HepG2 (cell line): ENCODE data around the gene STX4. TPM values are rescaled to one million over a fixed set of nuclear protein-coding genes. Genes with fewer than 3 reads are reported as not detected.
A peak's percentile ranks its signal among the peaks of the same experiment; 100 is the strongest.

Experiments used
- DNMT3B ChIP-seq: conservative IDR thresholded peaks from 2 replicates; pipeline ENCODE4 v1.6.1; 2016; ENCODE audit warnings: missing biosample characterization, control low read depth
- EEA1 ChIP-seq: sonication (generic); formaldehyde crosslinking; IDR thresholded peaks from 2 replicates; pipeline ENCODE4 v1.5.1; 2020; ENCODE audit warnings: mild to moderate bottlenecking, missing genetic modification reagents, borderline replicate concordance
- HDAC2 ChIP-seq: sonication (generic); formaldehyde crosslinking; IDR thresholded peaks from 2 replicates; pipeline ENCODE4 v1.4.0; 2020; ENCODE audit warnings: missing genetic modification reagents
- KDM1A ChIP-seq: IDR thresholded peaks from 2 replicates; pipeline ENCODE4 v1.6.1; 2016; ENCODE audit warnings: missing compliant biosample characterization
- MXI1 ChIP-seq: IDR thresholded peaks from 3 replicates; pipeline ENCODE4 v1.6.1; 2012; ENCODE audit warnings: low read depth, low read length, inconsistent platforms, borderline replicate concordance
- SP2 ChIP-seq: sonication (generic); formaldehyde crosslinking; IDR thresholded peaks from 2 replicates; pipeline ENCODE4 v1.5.1; 2020; ENCODE audit warnings: mild to moderate bottlenecking, missing genetic modification reagents
- TAF1 ChIP-seq: sonication (generic); formaldehyde crosslinking; IDR thresholded peaks from 2 replicates; pipeline ENCODE4 v1.4.0; 2020; ENCODE audit warnings: missing genetic modification reagents
- TCF7 ChIP-seq: sonication (generic); IDR thresholded peaks from 2 replicates; pipeline ENCODE4 v1.6.1; 2016; ENCODE audit warnings: antibody characterized with exemption, low read depth
- U2AF1 ChIP-seq: fragments of 200-400 bp; formaldehyde crosslinking; optimal IDR thresholded peaks from 2 replicates; pipeline ENCODE3; 2017; ENCODE audit warnings: mild to moderate bottlenecking, low read depth, low read length
- XBP1 ChIP-seq: sonication (generic); formaldehyde crosslinking; IDR thresholded peaks from 2 replicates; pipeline ENCODE4 v1.5.0; 2020; ENCODE audit warnings: missing genetic modification reagents
- ZFP91 ChIP-seq: sonication (generic); formaldehyde crosslinking; IDR thresholded peaks from 2 replicates; pipeline ENCODE4 v1.9.0; 2022; ENCODE audit warnings: missing genetic modification reagents, mild to moderate bottlenecking, borderline replicate concordance
- ZNF20 ChIP-seq: sonication (generic); formaldehyde crosslinking; IDR thresholded peaks from 2 replicates; pipeline ENCODE4 v1.4.0; 2020; ENCODE audit warnings: mild to moderate bottlenecking, moderate library complexity, missing genetic modification reagents
- ZNF430 ChIP-seq: sonication (generic); formaldehyde crosslinking; IDR thresholded peaks from 2 replicates; pipeline ENCODE4 v1.9.0; 2021; ENCODE audit warnings: mild to moderate bottlenecking, missing genetic modification reagents
- ZNF451 ChIP-seq: sonication (generic); formaldehyde crosslinking; IDR thresholded peaks from 2 replicates; pipeline ENCODE4 v1.5.0; 2020; ENCODE audit warnings: mild to moderate bottlenecking, missing genetic modification reagents
- ZNF530 ChIP-seq: sonication (generic); formaldehyde crosslinking; IDR thresholded peaks from 2 replicates; pipeline ENCODE4 v1.5.0; 2020; ENCODE audit warnings: low read depth, mild to moderate bottlenecking, missing genetic modification reagents
- ZNF577 ChIP-seq: sonication (generic); formaldehyde crosslinking; IDR thresholded peaks from 2 replicates; pipeline ENCODE4 v1.4.0; 2020; ENCODE audit warnings: mild to moderate bottlenecking, low read depth, missing genetic modification reagents, borderline replicate concordance
- polyA plus RNA-seq, 8 experiments: library from polyadenylated mRNA; depleted of rRNA in 3 of 8; stranded (reverse) in 7 of 8; unstranded in 1 of 8; fragments of >200 nt; fragmentation: Illumina TruSeq in 4 of 8; extraction: Trizol in 4 of 8; gene quantifications; 2 replicates each; pipeline versions ENCODE4 v1.2.1 to v1.2.3, GENCODE V29; 2011 to 2016; ENCODE audit warnings: low read depth in 4 of 8, missing spikeins in 1 of 8, mixed read lengths in 1 of 8; ENCODE audit not compliant: insufficient read depth in 1 of 8
- total RNA-seq, 5 experiments: library from RNA; depleted of rRNA; stranded (reverse); fragments of >200 nt; fragmentation: Illumina TruSeq; extraction: Trizol; gene quantifications; 2 replicates each; pipeline ENCODE4 v1.2.3, GENCODE V29; 2016; ENCODE audit warnings: low read depth in 1 of 5
- TF ChIP-seq, protein P1 (sequence below): IDR thresholded peaks from 2 replicates; pipeline ENCODE4 v1.6.1; 2016; ENCODE audit warnings: low read depth, borderline replicate concordance
- TF ChIP-seq, protein P2 (sequence below): sonication (generic); formaldehyde crosslinking; IDR thresholded peaks from 2 replicates; pipeline ENCODE4 v1.8.1; 2023; ENCODE audit warnings: missing genetic modification reagents, inconsistent platforms, borderline replicate concordance
- TF ChIP-seq, protein P3 (sequence below): sonication (generic); formaldehyde crosslinking; IDR thresholded peaks from 2 replicates; pipeline ENCODE4 v1.4.0; 2020; ENCODE audit warnings: missing genetic modification reagents
- TF ChIP-seq, protein P4 (sequence below): sonication (generic); formaldehyde crosslinking; conservative IDR thresholded peaks from 2 replicates; pipeline ENCODE4 v1.4.0; 2020; ENCODE audit warnings: missing genetic modification reagents
- TF ChIP-seq, protein P5 (sequence below): sonication (generic); formaldehyde crosslinking; IDR thresholded peaks from 2 replicates; pipeline ENCODE4 v1.4.0; 2020; ENCODE audit warnings: missing genetic modification reagents, borderline replicate concordance

Gene STX4
- total and polyA plus RNA-seq, 2 of the 13 experiments (the other 11 are each of a cell fraction or from before 2014, with no cell fraction given): 29.2 to 34.6 TPM

GRCh38 chr16:30997725-30998711 lies 35.3 kb upstream of the STX4 start (continued):
- TF ChIP-seq, protein P1, sequence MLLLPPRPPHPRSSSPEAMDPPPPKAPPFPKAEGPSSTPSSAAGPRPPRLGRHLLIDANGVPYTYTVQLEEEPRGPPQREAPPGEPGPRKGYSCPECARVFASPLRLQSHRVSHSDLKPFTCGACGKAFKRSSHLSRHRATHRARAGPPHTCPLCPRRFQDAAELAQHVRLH (CRISPR knock-in tag): no peak; the same call in 1 of the 2 replicates
- TF ChIP-seq ZNF451 (CRISPR knock-in tag) (no peak), TCF7 (no peak), ZNF577 (CRISPR knock-in tag) (no peak), HDAC2 (CRISPR knock-in tag) (peak; percentile 4; the same call in 1 of the 2 replicates), XBP1 (CRISPR knock-in tag) (no peak), ZNF20 (CRISPR knock-in tag) (no peak), ZNF530 (CRISPR knock-in tag) (no peak), U2AF1 (peak; percentile 46), ZNF430 (CRISPR knock-in tag) (no peak), TAF1 (CRISPR knock-in tag) (no peak; the same call in 1 of the 2 replicates), ZFP91 (CRISPR knock-in tag) (peak; percentile 85; the same call in 1 of the 2 replicates), KDM1A (CRISPR knock-in tag) (no peak), SP2 (CRISPR knock-in tag) (no peak), DNMT3B (CRISPR knock-in tag) (no peak), MXI1 (peak; percentile 42; the same call in 1 of the 3 replicates), EEA1 (CRISPR knock-in tag) (no peak)
- TF ChIP-seq, protein P2, sequence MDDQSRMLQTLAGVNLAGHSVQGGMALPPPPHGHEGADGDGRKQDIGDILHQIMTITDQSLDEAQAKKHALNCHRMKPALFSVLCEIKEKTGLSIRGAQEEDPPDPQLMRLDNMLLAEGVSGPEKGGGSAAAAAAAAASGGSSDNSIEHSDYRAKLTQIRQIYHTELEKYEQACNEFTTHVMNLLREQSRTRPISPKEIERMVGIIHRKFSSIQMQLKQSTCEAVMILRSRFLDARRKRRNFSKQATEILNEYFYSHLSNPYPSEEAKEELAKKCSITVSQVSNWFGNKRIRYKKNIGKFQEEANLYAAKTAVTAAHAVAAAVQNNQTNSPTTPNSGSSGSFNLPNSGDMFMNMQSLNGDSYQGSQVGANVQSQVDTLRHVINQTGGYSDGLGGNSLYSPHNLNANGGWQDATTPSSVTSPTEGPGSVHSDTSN (CRISPR knock-in tag): no peak
- TF ChIP-seq, protein P3, sequence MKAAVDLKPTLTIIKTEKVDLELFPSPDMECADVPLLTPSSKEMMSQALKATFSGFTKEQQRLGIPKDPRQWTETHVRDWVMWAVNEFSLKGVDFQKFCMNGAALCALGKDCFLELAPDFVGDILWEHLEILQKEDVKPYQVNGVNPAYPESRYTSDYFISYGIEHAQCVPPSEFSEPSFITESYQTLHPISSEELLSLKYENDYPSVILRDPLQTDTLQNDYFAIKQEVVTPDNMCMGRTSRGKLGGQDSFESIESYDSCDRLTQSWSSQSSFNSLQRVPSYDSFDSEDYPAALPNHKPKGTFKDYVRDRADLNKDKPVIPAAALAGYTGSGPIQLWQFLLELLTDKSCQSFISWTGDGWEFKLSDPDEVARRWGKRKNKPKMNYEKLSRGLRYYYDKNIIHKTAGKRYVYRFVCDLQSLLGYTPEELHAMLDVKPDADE (CRISPR knock-in tag): no peak
- TF ChIP-seq, protein P4, sequence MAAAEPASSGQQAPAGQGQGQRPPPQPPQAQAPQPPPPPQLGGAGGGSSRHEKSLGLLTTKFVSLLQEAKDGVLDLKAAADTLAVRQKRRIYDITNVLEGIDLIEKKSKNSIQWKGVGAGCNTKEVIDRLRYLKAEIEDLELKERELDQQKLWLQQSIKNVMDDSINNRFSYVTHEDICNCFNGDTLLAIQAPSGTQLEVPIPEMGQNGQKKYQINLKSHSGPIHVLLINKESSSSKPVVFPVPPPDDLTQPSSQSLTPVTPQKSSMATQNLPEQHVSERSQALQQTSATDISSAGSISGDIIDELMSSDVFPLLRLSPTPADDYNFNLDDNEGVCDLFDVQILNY: no peak
- TF ChIP-seq, protein P5, sequence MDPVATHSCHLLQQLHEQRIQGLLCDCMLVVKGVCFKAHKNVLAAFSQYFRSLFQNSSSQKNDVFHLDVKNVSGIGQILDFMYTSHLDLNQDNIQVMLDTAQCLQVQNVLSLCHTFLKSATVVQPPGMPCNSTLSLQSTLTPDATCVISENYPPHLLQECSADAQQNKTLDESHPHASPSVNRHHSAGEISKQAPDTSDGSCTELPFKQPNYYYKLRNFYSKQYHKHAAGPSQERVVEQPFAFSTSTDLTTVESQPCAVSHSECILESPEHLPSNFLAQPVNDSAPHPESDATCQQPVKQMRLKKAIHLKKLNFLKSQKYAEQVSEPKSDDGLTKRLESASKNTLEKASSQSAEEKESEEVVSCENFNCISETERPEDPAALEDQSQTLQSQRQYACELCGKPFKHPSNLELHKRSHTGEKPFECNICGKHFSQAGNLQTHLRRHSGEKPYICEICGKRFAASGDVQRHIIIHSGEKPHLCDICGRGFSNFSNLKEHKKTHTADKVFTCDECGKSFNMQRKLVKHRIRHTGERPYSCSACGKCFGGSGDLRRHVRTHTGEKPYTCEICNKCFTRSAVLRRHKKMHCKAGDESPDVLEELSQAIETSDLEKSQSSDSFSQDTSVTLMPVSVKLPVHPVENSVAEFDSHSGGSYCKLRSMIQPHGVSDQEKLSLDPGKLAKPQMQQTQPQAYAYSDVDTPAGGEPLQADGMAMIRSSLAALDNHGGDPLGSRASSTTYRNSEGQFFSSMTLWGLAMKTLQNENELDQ: 0 out of 2 replicates have a peak, but pooled peaks have one; percentile 25
